Measurements from ENCODE around the gene YY1. TPM values are rescaled to one million over a fixed set of nuclear protein-coding genes. Genes with fewer than 3 reads are reported as not detected.
"Not testable (repeated sequence)": the region's sequence is repeated elsewhere in the genome, so short reads cannot be mapped to it uniquely, and the experiment has no call there.

YY1 gene
- total RNA-seq, 1 donor from 2014 or later, result 87.5 TPM

DNA sequence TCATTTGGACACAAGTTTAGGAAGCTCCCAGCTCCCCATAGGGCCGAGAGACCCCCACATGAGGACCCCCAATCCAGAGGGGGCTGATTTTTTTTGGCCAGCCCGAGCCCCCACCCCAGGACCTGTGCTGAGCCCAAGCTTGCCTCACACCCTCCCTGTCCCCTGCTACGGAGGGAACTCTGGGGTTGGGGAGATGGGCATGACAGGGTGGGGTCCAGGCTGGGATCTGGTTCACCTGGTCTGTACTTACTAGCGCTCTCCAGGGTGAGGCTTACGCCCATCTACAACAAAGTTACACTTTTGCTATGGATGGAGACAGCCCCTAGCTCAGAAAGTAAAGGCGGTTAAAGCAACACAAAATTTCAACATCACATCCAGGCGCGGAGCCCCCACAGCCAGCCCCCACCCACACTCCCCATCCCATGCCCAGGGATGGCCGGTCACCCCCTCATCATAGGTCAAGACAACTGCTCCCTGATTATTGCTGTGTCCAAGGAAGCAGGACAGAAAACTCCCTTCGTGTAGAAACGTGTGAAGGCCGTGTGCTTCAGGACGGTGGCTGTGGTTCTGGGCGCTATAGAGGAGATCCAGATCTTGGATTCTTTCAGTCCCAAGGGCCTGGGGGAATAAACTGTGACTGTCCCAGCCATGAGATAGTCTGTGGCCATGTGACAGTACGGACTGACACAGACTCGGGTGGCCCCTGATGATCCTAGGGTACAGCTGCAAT, 56.6 kb downstream of the YY1 start:
- Mint-ChIP-seq H3K9me3 (ENCODE audit: unreplicated experiment) (no peaks in the 10 kb centered on the region), H3K27me3 (ENCODE audit: low read depth, unreplicated experiment) (no peaks in the 10 kb centered on the region), H3K27ac (ENCODE audit: unreplicated experiment) (no peak overlapping the region), H3K36me3 (ENCODE audit: low read depth, unreplicated experiment) (peaks cover 11% of the 10 kb centered on the region), H3K4me3 (ENCODE audit: unreplicated experiment) (no peak overlapping the region), H3K4me1 (ENCODE audit: low read depth, unreplicated experiment) (peaks cover 5% of the 10 kb centered on the region)
- no peak overlapping the region for H2AFZ ChIP-seq (ENCODE audit: low read depth, low read length)
- no peak overlapping the region for H3K4me2 ChIP-seq (ENCODE audit: low read length)
- H4K20me1 ChIP-seq (ENCODE audit: insufficient read depth, low read length), result peaks cover 44% of the 10 kb centered on the region
- DNase-seq (ENCODE audit: low read depth) (no peak), FAIRE-seq (no peak)
- no peak overlapping the region for H3K4me3 ChIP-seq (ENCODE audit: insufficient read depth, low read depth, low read length)
- H3K4me1 ChIP-seq (ENCODE audit: insufficient read depth, low read length), result peaks cover 11% of the 10 kb centered on the region
- no peak overlapping the region for H3K27ac ChIP-seq (ENCODE audit: low read depth, low read length)
- no peaks in the 10 kb centered on the region for H3K27me3 ChIP-seq (ENCODE audit: insufficient read depth, low read length)
- TF ChIP-seq CTCF (IDR thresholded peaks at IDR 0.05; ENCODE audit: insufficient read depth, low read depth, low read length) (no peak), EZH2 (IDR thresholded peaks at IDR 0.05; ENCODE audit: insufficient read depth, low read length) (no peak)
- H3K79me2 ChIP-seq (ENCODE audit: insufficient read depth, low read length), result peaks cover 10% of the 10 kb centered on the region
- no peaks in the 10 kb centered on the region for H3K36me3 ChIP-seq (ENCODE audit: insufficient read depth, low read length)
- no peaks in the 10 kb centered on the region for H3K9me3 ChIP-seq (ENCODE audit: insufficient read depth, low read depth, low read length)
- no peak overlapping the region for H3K9ac ChIP-seq (ENCODE audit: low read length)

DNA sequence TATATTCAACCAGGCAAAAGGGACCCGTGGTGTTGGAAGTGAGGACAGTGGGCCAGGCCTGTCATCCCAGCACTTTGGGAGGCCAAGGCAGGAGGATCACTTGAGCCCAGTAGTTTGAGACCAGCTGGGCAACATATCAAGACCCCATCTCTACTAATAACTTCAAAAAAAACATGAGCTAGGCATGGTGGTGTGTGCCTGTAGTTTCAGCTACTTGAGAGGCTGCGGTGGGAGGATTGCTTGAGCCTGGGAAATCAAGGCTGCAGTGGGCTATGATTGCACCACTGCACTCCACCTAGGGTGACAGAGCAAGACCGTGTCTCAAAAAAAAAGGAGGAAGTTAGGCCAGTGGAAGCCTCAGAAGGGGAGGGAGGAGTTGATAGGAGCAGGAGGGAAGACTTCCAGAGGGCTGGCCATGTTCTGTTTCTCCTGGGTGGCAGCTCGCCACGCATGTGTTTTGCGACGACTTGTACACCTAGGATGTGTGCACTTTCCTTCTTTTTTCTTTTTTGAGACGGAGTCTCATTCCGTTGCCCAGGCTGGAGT, 57.2 kb downstream of the YY1 start:
- no peak overlapping the region for H3K27ac ChIP-seq (ENCODE audit: low read depth, low read length)
- TF ChIP-seq CTCF (IDR thresholded peaks at IDR 0.05; ENCODE audit: insufficient read depth, low read depth, low read length) (no peak), EZH2 (IDR thresholded peaks at IDR 0.05; ENCODE audit: insufficient read depth, low read length) (no peak)
- peaks cover 10% of the 10 kb centered on the region for H3K79me2 ChIP-seq (ENCODE audit: insufficient read depth, low read length)
- H3K4me1 Mint-ChIP-seq (ENCODE audit: low read depth, unreplicated experiment), result peaks cover 5% of the 10 kb centered on the region
- FAIRE-seq (no peak), DNase-seq (ENCODE audit: low read depth) (no peak)
- no peak overlapping the region for H3K4me2 ChIP-seq (ENCODE audit: low read length)
- H3K9ac ChIP-seq (ENCODE audit: low read length), result no peak overlapping the region
- H3K36me3 ChIP-seq (ENCODE audit: insufficient read depth, low read length), result no peaks in the 10 kb centered on the region
- peaks cover 39% of the 10 kb centered on the region for H4K20me1 ChIP-seq (ENCODE audit: insufficient read depth, low read length)
- peaks cover 11% of the 10 kb centered on the region for H3K4me1 ChIP-seq (ENCODE audit: insufficient read depth, low read length)
- no peaks in the 10 kb centered on the region for H3K27me3 ChIP-seq (ENCODE audit: insufficient read depth, low read length)
- H3K27me3 Mint-ChIP-seq (ENCODE audit: low read depth, unreplicated experiment), result no peaks in the 10 kb centered on the region
- H3K27ac Mint-ChIP-seq (ENCODE audit: unreplicated experiment), result no peak overlapping the region
- no peak overlapping the region for H2AFZ ChIP-seq (ENCODE audit: low read depth, low read length)
- H3K9me3 Mint-ChIP-seq (ENCODE audit: unreplicated experiment), result no peaks in the 10 kb centered on the region
- H3K36me3 Mint-ChIP-seq (ENCODE audit: low read depth, unreplicated experiment), result peaks cover 11% of the 10 kb centered on the region
- H3K4me3 Mint-ChIP-seq (ENCODE audit: unreplicated experiment), result no peak overlapping the region
- H3K9me3 ChIP-seq (ENCODE audit: insufficient read depth, low read depth, low read length), result no peaks in the 10 kb centered on the region
- H3K4me3 ChIP-seq (ENCODE audit: insufficient read depth, low read depth, low read length), result no peak overlapping the region

DNA sequence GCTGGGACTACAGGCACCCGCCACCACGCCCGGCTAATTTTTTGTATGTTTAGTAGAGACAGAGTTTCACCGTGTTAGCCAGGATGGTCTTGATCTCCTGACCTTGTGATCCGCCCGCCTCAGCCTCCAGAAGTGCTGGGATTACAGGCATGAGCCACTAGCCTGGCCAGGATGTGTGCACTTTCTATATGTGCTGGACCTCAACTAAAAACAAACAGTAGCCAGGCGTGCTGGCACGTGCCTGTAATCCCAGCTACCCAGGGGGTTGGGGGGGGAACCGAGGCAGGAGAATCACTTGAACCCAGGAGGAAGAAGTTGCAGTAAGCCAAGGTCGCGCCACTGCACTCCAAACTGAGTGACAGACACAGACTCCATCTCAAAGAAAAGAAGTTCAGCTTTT, 57.8 kb downstream of the YY1 start:
- H3K4me2 ChIP-seq (ENCODE audit: low read length), result peak overlapping the region; percentile 56
- H3K4me1 ChIP-seq (ENCODE audit: insufficient read depth, low read length), result peaks cover 11% of the 10 kb centered on the region
- not testable (repeated sequence) for H3K4me3 Mint-ChIP-seq (ENCODE audit: unreplicated experiment); DNase-seq (ENCODE audit: low read depth); H3K27me3 Mint-ChIP-seq (ENCODE audit: low read depth, unreplicated experiment); H3K36me3 ChIP-seq (ENCODE audit: insufficient read depth, low read length); H3K27ac Mint-ChIP-seq (ENCODE audit: unreplicated experiment); H3K9me3 ChIP-seq (ENCODE audit: insufficient read depth, low read depth, low read length); H3K4me1 Mint-ChIP-seq (ENCODE audit: low read depth, unreplicated experiment); H3K27ac ChIP-seq (ENCODE audit: low read depth, low read length); H2AFZ ChIP-seq (ENCODE audit: low read depth, low read length); H3K9me3 Mint-ChIP-seq (ENCODE audit: unreplicated experiment); H3K79me2 ChIP-seq (ENCODE audit: insufficient read depth, low read length); FAIRE-seq; H3K9ac ChIP-seq (ENCODE audit: low read length); H3K4me3 ChIP-seq (ENCODE audit: insufficient read depth, low read depth, low read length); H3K27me3 ChIP-seq (ENCODE audit: insufficient read depth, low read length)
- H3K36me3 Mint-ChIP-seq (ENCODE audit: low read depth, unreplicated experiment), result peaks cover 11% of the 10 kb centered on the region
- H4K20me1 ChIP-seq (ENCODE audit: insufficient read depth, low read length), result peaks cover 36% of the 10 kb centered on the region

All from astrocyte (in vitro differentiated cells and primary cell).